Measurements from ENCODE around the gene HMGXB4. TPM values are rescaled to one million over a fixed set of nuclear protein-coding genes. Genes with fewer than 3 reads are reported as not detected.

The HMGXB4 gene
- total and polyA plus RNA-seq, 2 of the 8 experiments (the other 6 are each of a cell fraction or from before 2014, with no cell fraction given) = 20.9 to 41.3 TPM

DNA sequence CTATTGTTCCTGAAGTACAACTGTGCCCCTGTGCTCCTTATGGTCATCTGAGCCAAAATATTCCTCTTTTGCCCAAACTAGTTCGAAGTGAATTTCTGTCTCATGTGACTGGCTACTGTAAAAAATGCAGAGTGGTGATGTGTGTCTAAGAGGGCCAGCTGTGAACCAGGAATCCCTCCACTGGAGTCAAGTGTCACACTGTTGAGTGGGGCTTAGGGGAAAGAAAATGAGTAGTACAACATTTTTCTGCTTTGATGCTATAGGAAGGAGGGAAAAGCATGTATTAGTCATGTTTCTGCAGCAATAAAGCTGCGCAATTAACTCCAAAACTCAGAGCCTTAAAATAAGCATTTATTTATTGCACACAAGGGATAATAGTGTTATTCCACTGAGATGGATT is 39.8 kb upstream of the HMGXB4 start:
- Histone ChIP-seq H2BK15ac (ENCODE audit: low read length) (no peak overlapping the region), H3K4me3 (ENCODE audit: extremely low read depth in 1 of 4, insufficient read depth in 2 of 4, low read depth in 3 of 4, low read length in 4 of 4) (no peak overlapping the region), H3K27ac (ENCODE audit: low read depth, low read length) (no peak overlapping the region), H3K79me1 (ENCODE audit: low read depth, low read length) (no peaks in the 10 kb centered on the region), H3K4ac (replicated peaks; ENCODE audit: insufficient read length, low read depth, low read length) (no peak overlapping the region), H4K5ac (ENCODE audit: insufficient read length, low read depth, low read length) (no peak overlapping the region), H3K36me3 (ENCODE audit: control insufficient read depth in 2 of 4, insufficient read depth in 4 of 4, low read length in 3 of 4) (no peaks in the 10 kb centered on the region), H2BK20ac (ENCODE audit: low read length) (no peak overlapping the region), H2AFZ (ENCODE audit: low read length) (no peak overlapping the region), H2BK120ac (replicated peaks; ENCODE audit: low read depth, low read length) (no peak overlapping the region), H4K20me1 (replicated peaks in 1 of 2; ENCODE audit: control insufficient read depth in 1 of 2, insufficient read depth in 2 of 2, low read length in 2 of 2) (no peaks in the 10 kb centered on the region), H3K79me2 (ENCODE audit: control insufficient read depth in 1 of 2, insufficient read depth in 2 of 2, low read length in 2 of 2) (no peaks in the 10 kb centered on the region), H2BK5ac (ENCODE audit: low read depth, low read length) (no peak overlapping the region), H3K23me2 (ENCODE audit: low read depth, low read length) (no peaks in the 10 kb centered on the region), H3K4me1 (replicated peaks in 1 of 4; ENCODE audit: control insufficient read depth in 3 of 4, insufficient read depth in 4 of 4, low read length in 3 of 4) (no peaks in the 10 kb centered on the region), H3K56ac (replicated peaks; ENCODE audit: insufficient read length, low read depth, low read length) (no peak overlapping the region), H2AK5ac (ENCODE audit: low read depth, low read length) (no peak overlapping the region), H3K4me2 (ENCODE audit: insufficient read depth in 1 of 2, low read depth in 2 of 2, low read length in 2 of 2) (no peak overlapping the region), H4K91ac (replicated peaks; ENCODE audit: insufficient read length, low read length) (no peak overlapping the region), H3K9ac (replicated peaks in 1 of 4; ENCODE audit: extremely low read depth in 1 of 4, low read depth in 3 of 4, low read length in 3 of 4) (no peak overlapping the region), H3K27me3 (replicated peaks in 1 of 4; ENCODE audit: control insufficient read depth in 3 of 4, extremely low read depth in 1 of 4, insufficient read depth in 3 of 4, low read length in 3 of 4) (no peaks in the 10 kb centered on the region; a peak in 1 of 7 replicates), H3K14ac (ENCODE audit: insufficient read length) (no peak overlapping the region), H2BK12ac (ENCODE audit: low read depth, low read length) (no peak overlapping the region), H3K9me3 (ENCODE audit: insufficient read depth in 2 of 2, low read depth in 1 of 2, low read length in 1 of 2) (no peaks in the 10 kb centered on the region), H3K23ac (ENCODE audit: insufficient read length) (no peak overlapping the region), H3K18ac (ENCODE audit: extremely low read depth, low read length) (no peak overlapping the region), H4K8ac (ENCODE audit: extremely low read depth, insufficient read depth, low read length) (no peak overlapping the region)
- DNase-seq (ENCODE audit: low read depth in 1 of 2, low spot score in 2 of 2) = no peak
- ChIA-PET POLR2A (ENCODE audit: partially characterized antibody) (no interaction called here), CTCF (ENCODE audit: partially characterized antibody) (interaction anchor here (0.8 to 1.7 kb wide), 5 partner anchors 10 to 174 kb away, joined by 3 to 6 read pairs (median 5); no protein-coding TSS in a partner anchor)
- TF ChIP-seq, protein P1, sequence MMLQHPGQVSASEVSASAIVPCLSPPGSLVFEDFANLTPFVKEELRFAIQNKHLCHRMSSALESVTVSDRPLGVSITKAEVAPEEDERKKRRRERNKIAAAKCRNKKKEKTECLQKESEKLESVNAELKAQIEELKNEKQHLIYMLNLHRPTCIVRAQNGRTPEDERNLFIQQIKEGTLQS (IDR thresholded peaks at IDR 0.05; ENCODE audit: insufficient read depth, low read depth, low read length) = no peak
- no peak for TF ChIP-seq TAF7 (optimal IDR thresholded peaks at IDR 0.05; ENCODE audit: borderline replicate concordance, low read depth, low read length)
- TF ChIP-seq SUZ12 (IDR thresholded peaks at IDR 0.05; ENCODE audit: low read length) = no peak
- TF ChIP-seq MAX (IDR thresholded peaks at IDR 0.05) = no peak
- TF ChIP-seq EZH2 (IDR thresholded peaks at IDR 0.05; ENCODE audit: low read depth, low read length, severe bottlenecking) = no peak
- no peak for TF ChIP-seq HDAC2 (IDR thresholded peaks at IDR 0.05; ENCODE audit: borderline replicate concordance in 1 of 2, low read depth in 2 of 2, low read length in 2 of 2)
- TF ChIP-seq NANOG (IDR thresholded peaks at IDR 0.05; ENCODE audit: insufficient read depth, low read depth, low read length, poor library complexity, severe bottlenecking) = no peak
- TF ChIP-seq, protein P2, sequence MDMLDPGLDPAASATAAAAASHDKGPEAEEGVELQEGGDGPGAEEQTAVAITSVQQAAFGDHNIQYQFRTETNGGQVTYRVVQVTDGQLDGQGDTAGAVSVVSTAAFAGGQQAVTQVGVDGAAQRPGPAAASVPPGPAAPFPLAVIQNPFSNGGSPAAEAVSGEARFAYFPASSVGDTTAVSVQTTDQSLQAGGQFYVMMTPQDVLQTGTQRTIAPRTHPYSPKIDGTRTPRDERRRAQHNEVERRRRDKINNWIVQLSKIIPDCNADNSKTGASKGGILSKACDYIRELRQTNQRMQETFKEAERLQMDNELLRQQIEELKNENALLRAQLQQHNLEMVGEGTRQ (IDR thresholded peaks at IDR 0.05; ENCODE audit: low read length) = no peak
- TF ChIP-seq GABPA (IDR thresholded peaks at IDR 0.05; ENCODE audit: borderline replicate concordance, insufficient read depth, low read length) = no peak
- FAIRE-seq = no peak
- WGBS, 2 experiments (ENCODE audit: extremely low coverage in 1 of 2, insufficient coverage in 1 of 2, insufficient read length in 1 of 2, insufficient replicate concordance in 2 of 2, low coverage in 1 of 2, low lambda C conversion rate in 2 of 2, missing lambda C conversion rate in 1 of 2) = 92% methylated on average over 2 of the region's 2 CpGs; no CpG with 5 or more reads in 1 of the 2 experiments

Data from H1 (cell line).